Neutrophil (primary cell): ENCODE measurements around the gene CD163.

Experiments used
- H3K27ac ChIP-seq: fragments of 200-600 bp; sonication (generic); 2 replicates; pipeline ENCODE4 v1.5.1; 2016; ENCODE audit warnings: mild to moderate bottlenecking, moderate library complexity
- H3K27me3 ChIP-seq: fragments of 200-600 bp; sonication (generic); 2 replicates; pipeline ENCODE4 v1.6.0; 2016; ENCODE audit warnings: mild to moderate bottlenecking
- H3K36me3 ChIP-seq: fragments of 200-600 bp; sonication (generic); 2 replicates; pipeline ENCODE4 v1.5.1; 2017
- H3K4me1 ChIP-seq, 2 experiments: fragments of 200-600 bp in 1 of 2; sonication (generic) in 1 of 2; 1 replicate in 1 of 2; 2 replicates in 1 of 2; pipeline versions ENCODE4 v1.5.1 to v1.6.1; 2013 to 2016; ENCODE audit warnings: low read depth in 1 of 2, low read length in 1 of 2, mild to moderate bottlenecking in 1 of 2, moderate library complexity in 1 of 2; ENCODE audit not compliant: control insufficient read depth in 1 of 2, insufficient read depth in 1 of 2
- H3K4me3 ChIP-seq, 2 experiments: fragments of 200-600 bp in 1 of 2; sonication (generic) in 1 of 2; 1 replicate in 1 of 2; 2 replicates in 1 of 2; pipeline ENCODE4 v1.5.1; 2013 to 2016; ENCODE audit warnings: low read depth in 1 of 2, low read length in 1 of 2, mild to moderate bottlenecking in 1 of 2, moderate library complexity in 1 of 2
- H3K9me3 ChIP-seq: fragments of 200-600 bp; sonication (generic); 2 replicates; pipeline ENCODE4 v1.5.1; 2016
- TF ChIP-seq, protein P1 (sequence below): fragments of 200-600 bp; sonication (generic); IDR thresholded peaks from 2 replicates; pipeline ENCODE4 v1.5.1; 2016; ENCODE audit warnings: antibody characterized with exemption

CD163 gene

DNA sequence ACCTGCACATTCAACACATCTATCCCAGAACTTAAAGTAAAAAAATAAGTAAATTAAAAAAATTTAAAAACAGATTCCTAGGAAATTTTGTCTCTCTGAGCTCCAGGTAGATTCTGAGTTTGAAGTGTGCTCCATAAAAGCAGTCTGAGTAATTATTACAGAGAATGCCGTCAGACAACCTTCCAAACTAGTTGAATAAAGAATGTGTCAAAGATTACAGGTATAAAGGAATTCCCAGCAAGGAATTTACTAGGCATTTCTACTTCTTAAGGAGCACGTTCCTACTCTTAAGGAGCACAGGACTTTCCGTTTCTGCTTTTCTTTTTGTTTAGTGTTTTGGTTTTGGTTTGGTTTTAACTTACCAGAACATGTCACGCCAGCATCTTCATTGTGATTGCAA lies 7.1 kb downstream of the CD163 start:
- H3K27ac ChIP-seq = no peak overlapping the region
- H3K36me3 ChIP-seq = no peaks in the 10 kb centered on the region
- peaks cover 0 to 3% of the 10 kb centered on the region in 2 experiments for H3K4me1 ChIP-seq
- no peaks in the 10 kb centered on the region for H3K9me3 ChIP-seq
- peaks cover 87% of the 10 kb centered on the region for H3K27me3 ChIP-seq
- TF ChIP-seq, protein P1, sequence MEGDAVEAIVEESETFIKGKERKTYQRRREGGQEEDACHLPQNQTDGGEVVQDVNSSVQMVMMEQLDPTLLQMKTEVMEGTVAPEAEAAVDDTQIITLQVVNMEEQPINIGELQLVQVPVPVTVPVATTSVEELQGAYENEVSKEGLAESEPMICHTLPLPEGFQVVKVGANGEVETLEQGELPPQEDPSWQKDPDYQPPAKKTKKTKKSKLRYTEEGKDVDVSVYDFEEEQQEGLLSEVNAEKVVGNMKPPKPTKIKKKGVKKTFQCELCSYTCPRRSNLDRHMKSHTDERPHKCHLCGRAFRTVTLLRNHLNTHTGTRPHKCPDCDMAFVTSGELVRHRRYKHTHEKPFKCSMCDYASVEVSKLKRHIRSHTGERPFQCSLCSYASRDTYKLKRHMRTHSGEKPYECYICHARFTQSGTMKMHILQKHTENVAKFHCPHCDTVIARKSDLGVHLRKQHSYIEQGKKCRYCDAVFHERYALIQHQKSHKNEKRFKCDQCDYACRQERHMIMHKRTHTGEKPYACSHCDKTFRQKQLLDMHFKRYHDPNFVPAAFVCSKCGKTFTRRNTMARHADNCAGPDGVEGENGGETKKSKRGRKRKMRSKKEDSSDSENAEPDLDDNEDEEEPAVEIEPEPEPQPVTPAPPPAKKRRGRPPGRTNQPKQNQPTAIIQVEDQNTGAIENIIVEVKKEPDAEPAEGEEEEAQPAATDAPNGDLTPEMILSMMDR = no peak
- no peak overlapping the region for H3K4me3 ChIP-seq

DNA sequence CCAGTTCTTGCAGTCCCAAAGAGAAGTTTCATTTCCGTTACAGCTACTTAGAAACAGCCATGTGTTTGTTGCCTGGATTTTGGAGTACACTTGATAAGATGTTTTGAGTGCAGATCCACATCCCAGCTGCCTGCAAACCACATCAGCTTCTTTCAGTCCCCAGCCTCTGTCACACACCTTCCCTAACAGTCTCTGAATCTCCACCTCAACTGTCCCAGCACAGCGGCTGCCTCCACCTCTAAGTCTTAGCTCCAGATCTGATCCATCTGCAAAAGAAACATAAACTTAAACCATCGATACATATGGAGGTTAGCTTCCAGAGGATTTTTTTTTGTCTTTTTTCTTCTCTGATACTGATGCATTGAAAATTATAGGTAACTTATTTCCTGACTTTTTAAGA lies 8.4 kb downstream of the CD163 start:
- H3K27ac ChIP-seq = no peak overlapping the region
- TF ChIP-seq, protein P1 = no peak
- H3K36me3 ChIP-seq = no peaks in the 10 kb centered on the region

DNA sequence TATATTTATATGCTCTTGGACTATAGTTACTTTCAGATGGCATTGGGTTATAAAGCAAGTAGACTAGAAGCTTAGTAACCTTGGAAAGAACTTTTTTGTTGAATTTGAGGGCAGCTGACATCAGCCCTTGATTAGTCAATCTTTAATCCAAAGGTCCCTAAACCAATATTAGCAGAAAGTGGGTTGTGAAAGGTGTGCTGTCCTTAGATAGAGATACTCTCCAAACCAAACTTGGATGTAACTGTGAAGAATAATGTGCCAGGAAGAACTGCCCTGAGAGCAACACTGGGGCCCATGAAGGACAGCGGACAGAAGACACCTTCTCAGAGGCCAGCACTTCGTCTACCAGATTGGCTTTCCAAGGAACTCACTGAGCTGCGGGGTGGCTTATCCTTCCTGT lies 10.6 kb downstream of the CD163 start:
- TF ChIP-seq, protein P1 = no peak

More for the DNA sequence above, 8.4 kb downstream of the CD163 start:
- H3K9me3 ChIP-seq = no peaks in the 10 kb centered on the region
- peaks cover 85% of the 10 kb centered on the region for H3K27me3 ChIP-seq
- peaks cover 0 to 3% of the 10 kb centered on the region in 2 experiments for H3K4me1 ChIP-seq
- H3K4me3 ChIP-seq = no peak overlapping the region

DNA sequence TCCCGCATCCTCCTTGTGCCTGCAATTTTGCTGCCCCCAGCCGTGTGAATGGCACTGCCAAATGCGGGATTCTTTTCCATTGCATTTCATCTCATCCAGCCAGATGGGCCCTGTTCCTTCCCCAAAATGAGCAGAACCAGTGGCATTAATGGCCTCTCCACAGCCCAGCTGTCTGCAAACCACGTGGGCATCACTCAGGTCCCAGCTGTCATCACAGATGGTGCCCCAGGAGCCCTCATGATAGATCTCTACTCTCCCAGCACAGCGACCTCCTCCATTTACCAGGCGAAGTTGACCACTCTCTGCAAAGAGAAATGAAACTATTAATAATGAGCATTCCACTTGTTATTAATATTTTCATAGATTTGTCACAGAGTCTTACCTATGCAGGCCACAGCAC lies 17.1 kb downstream of the CD163 start:
- Histone ChIP-seq H3K27me3 (peaks cover 22% of the 10 kb centered on the region), H3K9me3 (no peaks in the 10 kb centered on the region), H3K4me1 (no peaks in the 10 kb centered on the region), H3K36me3 (no peaks in the 10 kb centered on the region), H3K27ac (no peak overlapping the region), H3K4me3 (no peak overlapping the region)
- TF ChIP-seq, protein P1 = no peak

More for the DNA sequence above, 10.6 kb downstream of the CD163 start:
- H3K36me3 ChIP-seq = no peaks in the 10 kb centered on the region
- H3K27ac ChIP-seq = no peak overlapping the region
- H3K9me3 ChIP-seq = no peaks in the 10 kb centered on the region
- H3K4me3 ChIP-seq = no peak overlapping the region
- H3K27me3 ChIP-seq = peaks cover 66% of the 10 kb centered on the region
- H3K4me1 ChIP-seq = no peaks in the 10 kb centered on the region

DNA sequence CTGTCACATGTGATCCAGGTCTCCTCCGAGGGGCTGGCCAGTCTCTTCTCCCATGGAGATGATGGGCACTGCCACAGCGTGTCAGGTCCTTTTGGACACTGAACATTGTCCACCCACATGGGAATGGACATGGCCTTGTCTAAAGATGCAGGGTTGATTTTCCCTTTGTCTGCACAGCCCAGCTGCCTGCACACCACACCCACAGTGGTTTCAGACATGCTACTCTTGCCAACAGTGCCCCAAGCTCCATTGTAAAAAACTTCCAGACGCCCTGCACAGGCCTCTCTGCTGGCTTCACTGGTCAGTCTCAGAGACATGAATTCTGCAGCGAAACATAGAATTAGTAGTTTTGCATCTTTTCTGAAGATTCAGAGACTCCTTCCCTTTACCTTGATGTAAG lies 18.5 kb downstream of the CD163 start:
- H3K4me1 ChIP-seq = no peaks in the 10 kb centered on the region
- H3K36me3 ChIP-seq = no peaks in the 10 kb centered on the region
- H3K27me3 ChIP-seq = peaks cover 10% of the 10 kb centered on the region
- H3K4me3 ChIP-seq = no peak overlapping the region
- TF ChIP-seq, protein P1 = no peak
- no peaks in the 10 kb centered on the region for H3K9me3 ChIP-seq
- H3K27ac ChIP-seq = no peak overlapping the region

DNA sequence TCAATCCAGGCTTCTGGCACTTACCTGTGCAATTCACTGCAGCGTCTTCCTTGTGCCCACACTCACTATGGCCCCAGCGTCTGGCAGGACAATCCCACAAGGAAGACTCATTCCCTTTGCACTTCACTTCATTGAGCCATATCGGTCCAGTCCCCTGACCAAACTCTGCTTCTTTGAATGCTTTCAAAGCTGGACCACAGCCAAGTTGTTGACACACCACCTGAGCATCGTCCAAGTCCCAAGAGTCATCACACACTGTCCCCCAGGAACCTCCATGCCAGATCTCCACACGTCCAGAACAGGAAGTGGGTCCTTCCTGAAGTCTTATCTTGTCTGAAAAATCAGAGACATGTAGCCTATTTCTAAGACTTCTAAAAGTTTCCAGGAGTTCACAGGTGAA lies 20.2 kb downstream of the CD163 start:
- Histone ChIP-seq H3K27me3 (peaks cover 9% of the 10 kb centered on the region), H3K36me3 (no peaks in the 10 kb centered on the region), H3K4me3 (no peak overlapping the region), H3K4me1 (no peaks in the 10 kb centered on the region), H3K27ac (no peak overlapping the region), H3K9me3 (no peaks in the 10 kb centered on the region)
- TF ChIP-seq, protein P1 = no peak
